ENCODE results near the gene NOD1. TPM values are rescaled to one million over a fixed set of nuclear protein-coding genes. Genes with fewer than 3 reads are reported as not detected.

NOD1 gene
- total and polyA plus RNA-seq, 2 of the 13 experiments (the other 11 are each of a cell fraction or from before 2014, with no cell fraction given): 1.7 to 2.9 TPM

- TF ChIP-seq REST (IDR thresholded peaks at IDR 0.05; ENCODE audit: borderline replicate concordance in 1 of 2, low read depth in 1 of 2, low read length in 2 of 2) (no peak), ZNF20 (CRISPR knock-in tag; IDR thresholded peaks at IDR 0.05) (no peak), ZSCAN29 (CRISPR knock-in tag; conservative IDR thresholded peaks at IDR 0.05) (peak; percentile 96), ZNF75D (CRISPR knock-in tag; IDR thresholded peaks at IDR 0.05; ENCODE audit: borderline replicate concordance) (no peak), ZNF709 (CRISPR knock-in tag; IDR thresholded peaks at IDR 0.05) (no peak), KLF16 (CRISPR knock-in tag; IDR thresholded peaks at IDR 0.05) (peak in 1 of 2 experiments; percentile 46; a peak in 2 of 4 replicates), ZNF275 (CRISPR knock-in tag; IDR thresholded peaks at IDR 0.05; ENCODE audit: borderline replicate concordance) (no peak), ZNF740 (CRISPR knock-in tag; IDR thresholded peaks at IDR 0.05) (peak; percentile 59; the same call in 1 of the 2 replicates), IKZF1 (IDR thresholded peaks at IDR 0.05) (no peak), GLI4 (CRISPR knock-in tag; IDR thresholded peaks at IDR 0.05; ENCODE audit: borderline replicate concordance) (peak; percentile 92; the same call in 1 of the 2 replicates)
- TF ChIP-seq, protein P1, sequence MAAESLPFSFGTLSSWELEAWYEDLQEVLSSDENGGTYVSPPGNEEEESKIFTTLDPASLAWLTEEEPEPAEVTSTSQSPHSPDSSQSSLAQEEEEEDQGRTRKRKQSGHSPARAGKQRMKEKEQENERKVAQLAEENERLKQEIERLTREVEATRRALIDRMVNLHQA (CRISPR knock-in tag; IDR thresholded peaks at IDR 0.05): no peak
- TF ChIP-seq, protein P2, sequence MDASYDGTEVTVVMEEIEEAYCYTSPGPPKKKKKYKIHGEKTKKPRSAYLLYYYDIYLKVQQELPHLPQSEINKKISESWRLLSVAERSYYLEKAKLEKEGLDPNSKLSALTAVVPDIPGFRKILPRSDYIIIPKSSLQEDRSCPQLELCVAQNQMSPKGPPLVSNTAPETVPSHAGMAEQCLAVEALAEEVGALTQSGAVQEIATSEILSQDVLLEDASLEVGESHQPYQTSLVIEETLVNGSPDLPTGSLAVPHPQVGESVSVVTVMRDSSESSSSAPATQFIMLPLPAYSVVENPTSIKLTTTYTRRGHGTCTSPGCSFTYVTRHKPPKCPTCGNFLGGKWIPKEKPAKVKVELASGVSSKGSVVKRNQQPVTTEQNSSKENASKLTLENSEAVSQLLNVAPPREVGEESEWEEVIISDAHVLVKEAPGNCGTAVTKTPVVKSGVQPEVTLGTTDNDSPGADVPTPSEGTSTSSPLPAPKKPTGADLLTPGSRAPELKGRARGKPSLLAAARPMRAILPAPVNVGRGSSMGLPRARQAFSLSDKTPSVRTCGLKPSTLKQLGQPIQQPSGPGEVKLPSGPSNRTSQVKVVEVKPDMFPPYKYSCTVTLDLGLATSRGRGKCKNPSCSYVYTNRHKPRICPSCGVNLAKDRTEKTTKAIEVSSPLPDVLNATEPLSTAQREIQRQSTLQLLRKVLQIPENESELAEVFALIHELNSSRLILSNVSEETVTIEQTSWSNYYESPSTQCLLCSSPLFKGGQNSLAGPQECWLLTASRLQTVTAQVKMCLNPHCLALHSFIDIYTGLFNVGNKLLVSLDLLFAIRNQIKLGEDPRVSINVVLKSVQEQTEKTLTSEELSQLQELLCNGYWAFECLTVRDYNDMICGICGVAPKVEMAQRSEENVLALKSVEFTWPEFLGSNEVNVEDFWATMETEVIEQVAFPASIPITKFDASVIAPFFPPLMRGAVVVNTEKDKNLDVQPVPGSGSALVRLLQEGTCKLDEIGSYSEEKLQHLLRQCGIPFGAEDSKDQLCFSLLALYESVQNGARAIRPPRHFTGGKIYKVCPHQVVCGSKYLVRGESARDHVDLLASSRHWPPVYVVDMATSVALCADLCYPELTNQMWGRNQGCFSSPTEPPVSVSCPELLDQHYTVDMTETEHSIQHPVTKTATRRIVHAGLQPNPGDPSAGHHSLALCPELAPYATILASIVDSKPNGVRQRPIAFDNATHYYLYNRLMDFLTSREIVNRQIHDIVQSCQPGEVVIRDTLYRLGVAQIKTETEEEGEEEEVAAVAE (CRISPR knock-in tag; IDR thresholded peaks at IDR 0.05; ENCODE audit: borderline replicate concordance): no peak
Measured at GRCh38 chr7:30478349-30479201, at the start of gene NOD1 (continued).

Data from HepG2 (cell line).